ENCODE results near the gene ACSL3.

ACSL3 gene

GRCh38 chr2:222944552-222944951 lies 83.7 kb downstream of the ACSL3 start:
- no peak for DNase-seq

GRCh38 chr2:222944971-222945740 lies 84.3 kb downstream of the ACSL3 start:
- DNase-seq: no peak

GRCh38 chr2:222945887-222946286 lies 85.1 kb downstream of the ACSL3 start:
- DNase-seq: no peak

- no peak for DNase-seq
These were observed 86.0 kb downstream of the ACSL3 start for GRCh38 chr2:222946700-222947287.

- DNase-seq: no peak
These were observed 88.2 kb downstream of the ACSL3 start for GRCh38 chr2:222949073-222949472.

- DNase-seq: no peak
These were observed 89.0 kb downstream of the ACSL3 start for GRCh38 chr2:222949690-222950323.

- DNase-seq: no peak
These were observed 89.9 kb downstream of the ACSL3 start for GRCh38 chr2:222950638-222951285.

- DNase-seq: no peak
These were observed 91.4 kb downstream of the ACSL3 start for GRCh38 chr2:222952204-222952603.

- no peak for DNase-seq
These were observed 94.2 kb downstream of the ACSL3 start for GRCh38 chr2:222955008-222955407.

GRCh38 chr2:222959358-222959757 lies 98.5 kb downstream of the ACSL3 start:
- no peak for DNase-seq

GRCh38 chr2:222960126-222960525 lies 99.3 kb downstream of the ACSL3 start:
- DNase-seq: no peak

GRCh38 chr2:222963641-222964040 lies 102.8 kb downstream of the ACSL3 start:
- DNase-seq: no peak

GRCh38 chr2:222964376-222965031 lies 103.7 kb downstream of the ACSL3 start:
- no peak for DNase-seq

- DNase-seq: no peak
These were observed 104.7 kb downstream of the ACSL3 start for GRCh38 chr2:222965555-222965954.

- no peak for DNase-seq
These were observed 107.8 kb downstream of the ACSL3 start for GRCh38 chr2:222968550-222969155.

GRCh38 chr2:222969491-222969890 lies 108.7 kb downstream of the ACSL3 start:
- DNase-seq: no peak

GRCh38 chr2:222972420-222972819 lies 111.6 kb downstream of the ACSL3 start:
- DNase-seq: no peak

- no peak for DNase-seq
These were observed 112.4 kb downstream of the ACSL3 start for GRCh38 chr2:222973237-222973636.

- DNase-seq: no peak
These were observed 112.9 kb downstream of the ACSL3 start for GRCh38 chr2:222973733-222974132.

- DNase-seq: no peak
These were observed 115.8 kb downstream of the ACSL3 start for GRCh38 chr2:222976521-222977061.

GRCh38 chr2:222977121-222977520 lies 116.3 kb downstream of the ACSL3 start:
- DNase-seq: no peak

GRCh38 chr2:222978850-222979249 lies 118.0 kb downstream of the ACSL3 start:
- no peak for DNase-seq

Measured in cortex of kidney (tissue), 1 donor.